Immature natural killer cell (primary cell): ENCODE measurements around the gene SNTB2. TPM values are rescaled to one million over a fixed set of nuclear protein-coding genes. Genes with fewer than 3 reads are reported as not detected.
A peak's percentile ranks its signal among the peaks of the same experiment; 100 is the strongest.
"Not testable (repeated sequence)": the region's sequence is repeated elsewhere in the genome, so short reads cannot be mapped to it uniquely, and the experiment has no call there.

Experiments used
- DNase-seq, 3 donors: peaks; one replicate each; pipeline ENCODE4 v3.0.0; 2022; ENCODE audit warnings: mixed read lengths in 1 of 3
- H3K27ac Mint-ChIP-seq, 6 donors: one replicate each; pipeline ENCODE4 v1.8.0; 2020; ENCODE audit warnings: mixed read lengths in 6 of 6, mild to moderate bottlenecking in 5 of 6, inconsistent platforms in 4 of 6, moderate library complexity in 3 of 6
- H3K27me3 Mint-ChIP-seq, 3 donors: one replicate each; pipeline ENCODE4 v1.8.0; 2020 to 2021; ENCODE audit warnings: low read depth in 3 of 3, mild to moderate bottlenecking in 3 of 3, mixed read lengths in 3 of 3, moderate library complexity in 3 of 3, inconsistent platforms in 1 of 3
- H3K36me3 Mint-ChIP-seq, 3 donors: one replicate each; pipeline ENCODE4 v1.8.0; 2020; ENCODE audit warnings: mixed read lengths in 3 of 3, inconsistent platforms in 2 of 3, mild to moderate bottlenecking in 2 of 3
- H3K4me1 Mint-ChIP-seq, 2 donors: one replicate each; pipeline ENCODE4 v1.8.0; 2020; ENCODE audit warnings: inconsistent platforms in 2 of 2, mild to moderate bottlenecking in 2 of 2, mixed read lengths in 2 of 2, moderate library complexity in 1 of 2
- H3K4me3 Mint-ChIP-seq, 5 donors: one replicate each; pipeline ENCODE4 v1.8.0; 2020; ENCODE audit warnings: mild to moderate bottlenecking in 5 of 5, mixed read lengths in 5 of 5, inconsistent platforms in 3 of 5, moderate library complexity in 3 of 5
- H3K9me3 Mint-ChIP-seq, 6 donors: one replicate each; pipeline ENCODE4 v1.8.0; 2020; ENCODE audit warnings: mild to moderate bottlenecking in 6 of 6, mixed read lengths in 6 of 6, inconsistent platforms in 4 of 6, moderate library complexity in 3 of 6
- polyA plus RNA-seq, 3 donors: library from polyadenylated mRNA; unstranded; fragments of 300-500 nt; fragmentation: Illumina TruSeq; gene quantifications; one replicate each; pipeline ENCODE4 v1.2.3, GENCODE V29; 2021

The SNTB2 gene
- polyA plus RNA-seq, 3 donors from 2014 or later: 16.7 to 23.1 (median 17.7) TPM

DNA sequence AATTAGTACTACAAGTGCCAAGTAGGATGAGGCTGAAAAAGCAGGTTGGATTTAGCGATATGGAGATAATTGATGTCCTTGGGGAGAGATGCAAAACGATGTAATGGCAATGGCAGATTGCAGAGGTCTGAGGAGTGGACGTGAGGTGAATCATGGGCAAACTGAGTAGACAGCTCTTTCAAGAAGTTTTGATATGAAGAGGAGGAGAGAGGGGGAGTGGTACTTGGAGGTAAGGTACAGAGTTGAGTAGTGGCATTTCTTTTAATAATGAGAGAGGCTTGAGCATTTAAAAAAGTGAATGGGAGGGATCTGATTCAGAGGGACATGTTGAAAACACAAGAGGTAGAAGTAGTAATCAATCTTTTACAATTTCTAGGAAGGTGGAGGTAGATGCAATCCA is 106.4 kb downstream of the SNTB2 start:
- Mint-ChIP-seq H3K4me1 (no peaks in the 10 kb centered on the region), H3K27ac (peak overlapping the region in 4 of 6 donors; percentile 0 to 47 (median 12)), H3K4me3 (no peak overlapping the region), H3K36me3 (peaks cover 0 to 4% (median 0%) of the 10 kb centered on the region in 3 donors), H3K9me3 (no peaks in the 10 kb centered on the region), H3K27me3 (no peaks in the 10 kb centered on the region)
- no peak for DNase-seq

DNA sequence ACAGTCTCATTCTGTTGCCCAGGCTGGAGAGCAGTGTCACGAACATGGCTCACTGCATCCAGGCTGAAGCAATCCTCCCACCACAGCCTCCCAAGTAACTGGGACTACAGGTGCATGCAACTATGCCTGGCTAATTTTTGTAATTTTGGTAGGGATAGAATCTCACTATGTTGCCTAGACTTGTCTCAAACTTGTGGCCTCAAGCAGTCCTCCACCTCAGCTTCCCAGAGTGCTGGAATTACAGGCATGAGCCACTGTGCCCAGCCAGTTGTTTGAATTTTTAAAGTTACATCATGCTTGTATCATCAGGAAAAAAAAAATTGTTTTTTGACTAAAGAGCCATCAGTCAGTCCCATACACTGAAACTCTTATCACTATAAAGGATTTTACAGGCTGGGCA is 107.1 kb downstream of the SNTB2 start:
- Mint-ChIP-seq H3K36me3 (peaks cover 0 to 3% (median 0%) of the 10 kb centered on the region in 3 donors), H3K4me3 (no peak overlapping the region), H3K4me1 (no peaks in the 10 kb centered on the region), H3K9me3 (no peaks in the 10 kb centered on the region), H3K27me3 (no peaks in the 10 kb centered on the region), H3K27ac (no peak overlapping the region)
- DNase-seq: no peak

DNA sequence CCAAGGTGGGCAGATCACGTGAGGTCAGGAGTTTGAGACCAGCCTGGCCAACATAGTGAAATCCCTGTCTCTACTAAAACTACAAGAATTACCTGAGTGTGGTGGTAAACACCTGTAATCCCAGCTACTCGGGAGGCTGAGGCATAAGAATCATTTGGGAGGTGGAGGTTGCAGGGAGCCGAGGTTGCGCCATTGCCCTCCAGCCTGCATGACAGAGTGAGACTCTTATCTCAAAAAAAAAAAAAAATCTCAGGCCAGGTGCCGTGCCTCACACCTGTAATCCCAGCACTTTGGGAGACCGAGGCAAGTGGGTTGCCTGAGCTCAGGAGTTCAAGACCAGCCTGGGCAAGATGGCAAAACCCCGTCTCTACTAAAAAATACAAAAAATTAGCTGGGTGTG is 109.8 kb downstream of the SNTB2 start:
- H3K4me1 Mint-ChIP-seq, H3K9me3 Mint-ChIP-seq, H3K27ac Mint-ChIP-seq, H3K4me3 Mint-ChIP-seq, DNase-seq, H3K27me3 Mint-ChIP-seq: not testable (repeated sequence)
- H3K36me3 Mint-ChIP-seq: peaks cover 10 to 15% (median 14%) of the 10 kb centered on the region in 3 donors

DNA sequence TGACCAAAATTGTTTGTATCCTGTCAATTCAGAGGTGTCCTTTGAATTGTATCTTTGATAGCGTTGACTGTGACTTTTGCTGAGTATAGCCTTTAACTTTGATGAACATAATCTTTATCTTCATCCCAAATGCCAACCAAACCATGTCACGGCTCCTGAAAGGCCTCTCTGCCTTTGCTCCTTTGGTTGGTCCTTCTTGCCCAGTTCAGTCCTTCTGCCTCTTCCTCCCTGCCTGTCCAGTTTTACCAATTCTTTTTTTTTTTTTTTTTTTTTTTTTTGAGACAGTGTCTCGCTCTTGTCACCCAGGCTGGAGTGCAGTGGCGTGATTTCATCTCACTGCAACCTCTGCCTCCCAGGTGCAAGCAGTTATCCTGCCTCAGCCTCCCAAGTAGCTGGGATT is 111.3 kb downstream of the SNTB2 start:
- H3K9me3 Mint-ChIP-seq: no peaks in the 10 kb centered on the region
- no peak overlapping the region for H3K4me3 Mint-ChIP-seq
- no peak for DNase-seq
- H3K27ac Mint-ChIP-seq: no peak overlapping the region
- H3K27me3 Mint-ChIP-seq: peaks cover 0 to 2% (median 0%) of the 10 kb centered on the region in 3 donors
- H3K36me3 Mint-ChIP-seq: peaks cover 10 to 16% (median 15%) of the 10 kb centered on the region in 3 donors
- no peaks in the 10 kb centered on the region for H3K4me1 Mint-ChIP-seq

DNA sequence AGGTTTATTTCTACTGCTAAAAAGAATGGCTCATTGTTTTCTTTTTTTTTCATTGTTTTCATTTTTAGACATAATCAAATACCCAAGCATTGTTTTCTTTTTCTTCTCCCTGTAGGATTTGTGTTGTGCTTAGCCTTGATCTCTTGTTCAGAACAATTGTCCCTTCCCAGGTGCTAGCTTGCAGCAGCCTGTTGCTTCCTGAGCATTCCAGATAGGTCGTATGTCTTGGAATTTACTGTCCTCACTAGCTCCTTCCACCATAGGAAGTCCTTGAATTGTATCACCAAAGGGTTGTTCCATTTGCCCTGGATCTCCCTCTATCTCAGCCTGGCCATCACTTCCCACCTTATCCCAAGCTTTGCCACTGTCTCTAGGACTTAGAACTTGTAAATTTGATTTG is 114.2 kb downstream of the SNTB2 start:
- Mint-ChIP-seq H3K4me1 (no peaks in the 10 kb centered on the region), H3K36me3 (peaks cover 14 to 19% (median 17%) of the 10 kb centered on the region in 3 donors), H3K27me3 (peaks cover 0 to 2% (median 0%) of the 10 kb centered on the region in 3 donors), H3K4me3 (no peak overlapping the region), H3K9me3 (no peaks in the 10 kb centered on the region), H3K27ac (no peak overlapping the region)
- DNase-seq: no peak

DNA sequence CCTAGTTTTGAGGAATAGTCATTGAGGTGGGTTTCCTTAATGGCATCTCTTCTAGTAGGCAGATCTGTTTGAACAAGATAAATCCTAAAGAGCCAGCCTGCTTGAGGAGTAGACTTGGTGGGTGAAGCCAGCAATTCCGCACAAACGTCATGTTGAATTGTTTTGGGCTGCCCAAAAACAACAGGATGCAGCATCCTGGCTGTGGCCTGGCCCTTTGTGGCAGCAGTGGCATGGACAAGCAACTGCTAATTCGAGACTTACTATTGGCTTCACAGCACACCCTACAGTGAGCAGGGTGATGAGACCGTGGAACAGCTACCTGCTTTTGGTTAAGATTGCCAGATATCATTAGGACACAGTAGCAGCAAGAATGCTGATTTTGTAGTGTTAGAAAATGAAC is 114.9 kb downstream of the SNTB2 start:
- H3K36me3 Mint-ChIP-seq: peaks cover 14 to 19% (median 17%) of the 10 kb centered on the region in 3 donors
- no peak overlapping the region for H3K27ac Mint-ChIP-seq
- peaks cover 0 to 2% (median 0%) of the 10 kb centered on the region in 3 donors for H3K27me3 Mint-ChIP-seq
- H3K4me3 Mint-ChIP-seq: no peak overlapping the region
- H3K9me3 Mint-ChIP-seq: no peaks in the 10 kb centered on the region
- H3K4me1 Mint-ChIP-seq: no peaks in the 10 kb centered on the region
- no peak for DNase-seq

DNA sequence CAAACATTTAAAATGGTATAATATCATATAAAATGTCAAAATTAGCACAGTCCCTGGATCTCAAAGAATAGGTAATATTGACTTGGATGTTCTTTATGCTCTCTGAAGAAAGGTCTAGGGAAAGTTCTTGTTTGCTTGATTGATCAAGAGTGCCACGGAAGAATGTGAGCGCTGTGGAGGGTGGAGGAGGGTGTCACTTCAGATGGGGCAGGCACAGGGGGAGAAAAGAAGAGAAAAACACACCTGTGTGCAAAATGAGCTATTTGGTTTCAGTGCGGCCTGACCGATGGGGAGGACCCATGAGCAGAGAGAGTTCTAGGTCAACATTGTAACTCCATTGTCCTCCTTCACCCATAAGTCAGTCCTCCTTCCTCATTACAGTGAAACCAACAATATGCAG is 115.3 kb downstream of the SNTB2 start:
- no peak for DNase-seq
- no peaks in the 10 kb centered on the region for H3K9me3 Mint-ChIP-seq
- peaks cover 14 to 19% (median 17%) of the 10 kb centered on the region in 3 donors for H3K36me3 Mint-ChIP-seq
- H3K4me3 Mint-ChIP-seq: no peak overlapping the region
- H3K4me1 Mint-ChIP-seq: no peaks in the 10 kb centered on the region
- no peak overlapping the region for H3K27ac Mint-ChIP-seq
- H3K27me3 Mint-ChIP-seq: peaks cover 0 to 2% (median 0%) of the 10 kb centered on the region in 3 donors

DNA sequence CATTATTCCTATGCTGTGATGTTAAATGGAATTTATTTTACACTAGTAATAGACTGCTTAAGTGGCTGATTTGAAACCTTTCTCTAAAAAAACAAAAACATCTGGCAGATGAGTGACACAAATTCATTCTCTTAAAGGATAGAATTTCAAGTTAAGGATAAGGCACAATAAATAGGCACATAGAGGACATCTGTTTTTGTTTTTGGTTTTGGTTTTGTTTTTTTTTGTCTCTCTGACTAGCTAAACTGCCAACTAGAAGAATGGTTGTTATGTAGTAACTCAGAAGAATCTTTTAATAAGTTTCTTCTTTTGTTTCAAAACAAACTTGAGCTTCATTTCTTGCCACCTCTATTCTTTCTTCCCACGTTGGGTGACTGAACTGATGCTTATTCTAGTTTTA is 119.1 kb downstream of the SNTB2 start:
- no peak overlapping the region for H3K27ac Mint-ChIP-seq
- H3K4me1 Mint-ChIP-seq: peaks cover 7 to 9% of the 10 kb centered on the region in 2 donors
- no peak overlapping the region for H3K4me3 Mint-ChIP-seq
- no peaks in the 10 kb centered on the region for H3K9me3 Mint-ChIP-seq
- no peak for DNase-seq
- H3K27me3 Mint-ChIP-seq: peaks cover 2 to 3% (median 2%) of the 10 kb centered on the region in 3 donors
- peaks cover 7 to 10% (median 9%) of the 10 kb centered on the region in 3 donors for H3K36me3 Mint-ChIP-seq

DNA sequence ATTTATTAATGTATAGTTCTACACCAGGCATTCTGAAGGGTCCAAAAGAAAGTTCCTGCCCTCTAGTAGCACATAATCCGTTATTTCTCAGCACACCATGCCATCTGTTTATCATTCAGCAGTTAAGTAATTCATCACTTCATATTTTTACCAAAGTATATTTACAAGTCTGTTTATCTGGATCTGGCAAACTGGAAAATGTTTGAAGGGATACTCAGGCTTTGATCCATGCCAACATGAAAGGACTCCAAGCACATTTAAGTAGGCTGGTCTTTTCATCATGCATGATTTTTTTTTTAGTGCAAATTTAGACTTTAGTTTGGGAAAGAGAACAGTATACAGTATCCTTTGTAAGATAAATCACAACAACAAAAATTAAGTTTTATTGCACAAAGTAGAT is 120.1 kb downstream of the SNTB2 start:
- peaks cover 2 to 3% (median 2%) of the 10 kb centered on the region in 3 donors for H3K27me3 Mint-ChIP-seq
- H3K36me3 Mint-ChIP-seq: peaks cover 3 to 4% (median 4%) of the 10 kb centered on the region in 3 donors
- no peak for DNase-seq
- no peak overlapping the region for H3K4me3 Mint-ChIP-seq
- H3K9me3 Mint-ChIP-seq: no peaks in the 10 kb centered on the region
- H3K4me1 Mint-ChIP-seq: peaks cover 11 to 14% of the 10 kb centered on the region in 2 donors
- H3K27ac Mint-ChIP-seq: no peak overlapping the region

DNA sequence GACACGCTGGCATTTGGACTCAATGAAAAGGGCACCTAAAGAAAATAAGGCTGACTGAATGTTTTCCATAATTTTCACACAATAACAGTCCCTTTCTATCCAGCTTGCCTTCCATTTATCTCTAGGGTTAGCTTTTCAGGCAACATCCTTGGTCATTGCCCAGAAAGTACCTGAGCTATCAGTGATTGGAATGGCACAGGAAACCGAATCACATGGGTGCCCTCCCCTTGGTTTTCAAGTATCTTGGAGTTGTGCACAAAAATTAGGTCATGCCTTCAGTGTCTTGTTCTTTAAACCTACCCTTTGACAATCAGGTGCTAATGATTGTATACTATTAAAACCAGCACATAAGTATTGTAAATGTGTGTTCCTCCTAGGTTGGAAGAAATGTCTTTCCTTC is 120.9 kb downstream of the SNTB2 start:
- Mint-ChIP-seq H3K4me1 (peaks cover 16 to 17% of the 10 kb centered on the region in 2 donors), H3K9me3 (no peaks in the 10 kb centered on the region), H3K27me3 (peaks cover 1 to 2% (median 2%) of the 10 kb centered on the region in 3 donors), H3K4me3 (no peak overlapping the region), H3K36me3 (peaks cover 3 to 4% (median 4%) of the 10 kb centered on the region in 3 donors), H3K27ac (peak overlapping the region in 1 of 6 donors; percentile 2)
- DNase-seq: no peak

DNA sequence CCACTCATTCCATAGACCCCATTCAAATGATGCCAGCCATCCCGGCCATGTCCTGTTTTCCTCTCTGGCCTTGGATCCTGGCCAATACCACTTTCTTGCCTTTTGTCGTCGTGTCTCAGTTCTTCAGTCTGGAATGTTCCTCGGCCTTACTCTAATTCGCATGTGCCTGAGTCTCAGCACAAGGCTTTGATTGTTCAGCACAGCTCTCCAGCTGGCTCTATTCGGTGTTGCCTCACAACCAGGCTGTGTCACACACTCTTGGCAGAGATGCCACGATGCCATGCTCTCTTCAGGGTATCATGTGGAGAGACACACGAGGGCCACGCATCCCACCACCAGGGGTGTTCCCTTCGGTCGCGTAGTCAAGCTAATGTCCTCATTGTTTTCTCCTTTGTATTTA is 122.4 kb downstream of the SNTB2 start:
- H3K27ac Mint-ChIP-seq: peak overlapping the region in 5 of 6 donors; percentile 5 to 59 (median 39)
- no peaks in the 10 kb centered on the region for H3K9me3 Mint-ChIP-seq
- H3K27me3 Mint-ChIP-seq: peaks cover 1 to 4% (median 2%) of the 10 kb centered on the region in 3 donors
- peaks cover 3 to 4% (median 4%) of the 10 kb centered on the region in 3 donors for H3K36me3 Mint-ChIP-seq
- peak overlapping the region; percentile 18 to 69 (median 59) for H3K4me3 Mint-ChIP-seq
- DNase-seq: no peak
- peaks cover 28 to 29% of the 10 kb centered on the region in 2 donors for H3K4me1 Mint-ChIP-seq

DNA sequence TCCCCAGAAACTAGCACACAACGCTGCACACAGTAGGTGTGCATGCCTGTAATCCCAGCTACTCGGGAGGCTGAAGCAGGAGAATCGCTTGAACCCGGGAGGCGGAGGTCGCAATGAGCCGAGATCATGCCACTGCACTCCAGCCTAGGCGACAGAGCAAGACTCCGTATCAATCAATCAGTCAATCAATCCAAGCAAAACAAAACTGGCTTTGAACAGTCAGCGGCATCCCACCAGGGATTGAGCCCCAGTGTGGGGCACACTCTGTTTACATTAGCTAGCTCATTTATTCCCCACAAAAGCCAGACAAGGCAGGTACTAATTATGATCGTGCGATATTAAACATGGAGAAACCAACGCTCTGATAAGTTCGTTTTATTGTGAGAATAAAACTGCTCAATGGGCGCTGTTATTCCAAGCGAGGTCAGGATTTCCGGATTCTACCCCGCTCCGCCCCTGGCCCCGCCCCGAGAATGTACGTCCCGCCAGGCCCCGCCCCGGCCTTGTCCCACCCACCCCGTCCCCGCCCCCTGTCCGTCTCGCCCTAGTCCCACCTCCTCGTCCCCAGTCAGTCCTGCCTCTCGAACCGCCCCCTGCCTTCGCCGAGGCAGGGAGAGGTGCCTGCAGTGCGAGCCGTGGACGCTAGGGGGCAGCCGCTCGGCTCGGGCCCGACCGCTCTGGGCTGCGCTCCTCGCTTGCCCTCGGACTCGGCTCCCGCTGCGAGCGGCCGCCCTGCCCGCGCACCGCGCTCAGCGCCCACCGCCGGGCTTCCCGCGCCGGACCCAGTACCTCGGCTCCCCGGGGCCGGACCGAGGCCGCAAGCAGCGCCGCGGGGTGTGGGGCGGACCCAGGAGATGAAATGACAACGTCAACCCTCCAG is 123.9 kb downstream of the SNTB2 start, which contains the start of gene VPS4A:
TSS of gene VPS4A (plus strand) at position 698 of the 880 bp plus-strand sequence. CDS start at position 860, 162 bp downstream.
- H3K4me3 Mint-ChIP-seq: peak within 1 kb of the TSS; percentile 91 to 99 (median 96)
- peak; percentile 98 for DNase-seq
- H3K27ac Mint-ChIP-seq: peak within 1 kb of the TSS; percentile 89 to 98 (median 94)
- H3K9me3 Mint-ChIP-seq: no peaks in the 10 kb centered on the region
- H3K36me3 Mint-ChIP-seq: peaks cover under 1 to 5% (median under 1%) of the 10 kb centered on the region in 3 donors
- H3K27me3 Mint-ChIP-seq: peaks cover 1 to 4% (median 2%) of the 10 kb centered on the region in 3 donors
- peaks cover 31 to 34% of the 10 kb centered on the region in 2 donors for H3K4me1 Mint-ChIP-seq

DNA sequence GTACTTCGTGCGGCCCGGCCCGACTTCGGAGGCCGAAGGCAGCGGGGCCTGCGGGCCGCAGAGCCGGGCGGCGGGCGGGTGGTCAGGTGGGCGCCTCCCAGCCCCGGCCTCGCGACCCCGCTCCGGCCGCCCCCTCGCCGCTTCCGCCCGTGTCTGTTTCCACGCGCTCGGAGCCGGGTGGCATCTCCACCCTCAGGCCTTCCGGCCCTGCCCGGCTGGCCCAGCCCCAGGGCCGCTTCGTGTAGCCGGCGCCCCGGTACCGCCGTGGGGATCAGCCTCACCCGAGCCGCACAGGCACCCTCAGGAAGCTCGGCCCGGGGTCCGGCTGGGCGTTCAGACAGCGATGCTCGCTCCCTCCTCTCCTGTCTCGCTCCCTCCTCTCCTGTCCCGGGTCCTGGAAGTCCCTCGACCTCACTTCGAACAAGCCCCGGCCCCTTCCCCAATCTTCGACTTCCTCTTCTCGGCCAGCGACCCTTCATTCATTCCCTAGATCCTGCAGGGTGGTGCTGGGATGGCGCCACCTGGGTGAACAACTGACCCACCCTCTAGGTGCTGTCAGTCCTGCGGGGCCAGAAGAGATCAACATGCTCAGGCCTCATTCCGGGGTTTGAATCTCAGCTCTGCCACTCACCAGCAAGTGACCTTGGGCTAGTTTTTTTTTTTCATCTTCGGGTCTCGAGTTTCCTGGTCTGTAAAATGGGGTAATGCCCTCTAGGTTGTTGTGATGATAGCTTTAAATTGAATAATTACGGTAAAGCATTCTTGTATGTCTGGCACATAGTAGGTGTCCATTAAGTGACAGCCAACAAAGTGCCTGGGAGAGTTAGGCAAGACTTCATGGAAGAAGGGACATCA is 124.8 kb downstream of the SNTB2 start:
- DNase-seq: no peak
- Mint-ChIP-seq H3K36me3 (peaks cover 0 to 10% (median 0%) of the 10 kb centered on the region in 3 donors), H3K27me3 (peaks cover 1 to 4% (median 2%) of the 10 kb centered on the region in 3 donors), H3K4me3 (peak overlapping the region; percentile 91 to 99 (median 96)), H3K9me3 (no peaks in the 10 kb centered on the region), H3K4me1 (peaks cover 31 to 34% of the 10 kb centered on the region in 2 donors), H3K27ac (peak overlapping the region; percentile 89 to 98 (median 91))
